Measurements from ENCODE around the gene NACC2. TPM values are rescaled to one million over a fixed set of nuclear protein-coding genes. Genes with fewer than 3 reads are reported as not detected.

NACC2 gene
- total RNA-seq, 1 experiment from 2014 or later, result 22.0 TPM

DNA sequence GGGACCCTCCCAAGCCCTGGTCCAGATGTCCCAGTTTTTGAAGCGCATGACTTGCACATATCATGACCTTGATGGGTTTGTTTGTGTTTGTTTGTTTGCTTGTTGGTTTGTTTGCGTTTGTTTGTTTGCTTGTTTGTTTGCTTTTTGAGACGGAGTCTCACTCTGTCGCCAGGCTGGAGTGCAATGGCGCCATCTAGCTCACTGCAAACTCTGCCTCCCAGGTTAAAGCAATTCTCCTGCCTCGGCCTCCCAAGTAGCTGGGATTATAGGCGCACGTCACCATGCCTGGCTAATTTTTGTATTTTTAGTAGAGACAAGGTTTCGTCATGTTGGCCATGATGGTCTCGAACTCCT, 120.9 kb downstream of the NACC2 start:
- CTCF ChIA-PET, result no interaction called here
- POLR2A ChIA-PET, result no interaction called here
- Mint-ChIP-seq H3K4me3 (ENCODE audit: unreplicated experiment) (no peak overlapping the region), H3K27me3 (ENCODE audit: insufficient read depth, unreplicated experiment) (peaks cover 7% of the 10 kb centered on the region), H3K27ac (ENCODE audit: unreplicated experiment) (no peak overlapping the region), H3K4me1 (ENCODE audit: low read depth, unreplicated experiment) (no peaks in the 10 kb centered on the region), H3K9me3 (ENCODE audit: unreplicated experiment) (no peaks in the 10 kb centered on the region), H3K36me3 (ENCODE audit: insufficient read depth, unreplicated experiment) (no peaks in the 10 kb centered on the region)
- DNase-seq, result no peak
- Histone ChIP-seq H3K9me3 (no peaks in the 10 kb centered on the region), H3K36me3 (ENCODE audit: control insufficient read depth, insufficient read depth, low read length) (no peaks in the 10 kb centered on the region), H3K27me3 (replicated peaks; ENCODE audit: control insufficient read depth, insufficient read depth, low read length) (no peaks in the 10 kb centered on the region), H3K4me1 (no peaks in the 10 kb centered on the region), H3K4me3 (ENCODE audit: low read depth, low read length) (no peak overlapping the region)
- no TSS peak for BruUV-seq (replicated peaks)
- TF ChIP-seq, protein P1, sequence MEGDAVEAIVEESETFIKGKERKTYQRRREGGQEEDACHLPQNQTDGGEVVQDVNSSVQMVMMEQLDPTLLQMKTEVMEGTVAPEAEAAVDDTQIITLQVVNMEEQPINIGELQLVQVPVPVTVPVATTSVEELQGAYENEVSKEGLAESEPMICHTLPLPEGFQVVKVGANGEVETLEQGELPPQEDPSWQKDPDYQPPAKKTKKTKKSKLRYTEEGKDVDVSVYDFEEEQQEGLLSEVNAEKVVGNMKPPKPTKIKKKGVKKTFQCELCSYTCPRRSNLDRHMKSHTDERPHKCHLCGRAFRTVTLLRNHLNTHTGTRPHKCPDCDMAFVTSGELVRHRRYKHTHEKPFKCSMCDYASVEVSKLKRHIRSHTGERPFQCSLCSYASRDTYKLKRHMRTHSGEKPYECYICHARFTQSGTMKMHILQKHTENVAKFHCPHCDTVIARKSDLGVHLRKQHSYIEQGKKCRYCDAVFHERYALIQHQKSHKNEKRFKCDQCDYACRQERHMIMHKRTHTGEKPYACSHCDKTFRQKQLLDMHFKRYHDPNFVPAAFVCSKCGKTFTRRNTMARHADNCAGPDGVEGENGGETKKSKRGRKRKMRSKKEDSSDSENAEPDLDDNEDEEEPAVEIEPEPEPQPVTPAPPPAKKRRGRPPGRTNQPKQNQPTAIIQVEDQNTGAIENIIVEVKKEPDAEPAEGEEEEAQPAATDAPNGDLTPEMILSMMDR (IDR thresholded peaks at IDR 0.05; ENCODE audit: insufficient read depth in 1 of 2, low read depth in 1 of 2, low read length in 1 of 2, severe bottlenecking in 1 of 2, unreplicated experiment in 1 of 2), result no peak
- intact Hi-C loops (cut with micrococcal nuclease; ENCODE audit: unreplicated experiment), result no loop called here

DNA sequence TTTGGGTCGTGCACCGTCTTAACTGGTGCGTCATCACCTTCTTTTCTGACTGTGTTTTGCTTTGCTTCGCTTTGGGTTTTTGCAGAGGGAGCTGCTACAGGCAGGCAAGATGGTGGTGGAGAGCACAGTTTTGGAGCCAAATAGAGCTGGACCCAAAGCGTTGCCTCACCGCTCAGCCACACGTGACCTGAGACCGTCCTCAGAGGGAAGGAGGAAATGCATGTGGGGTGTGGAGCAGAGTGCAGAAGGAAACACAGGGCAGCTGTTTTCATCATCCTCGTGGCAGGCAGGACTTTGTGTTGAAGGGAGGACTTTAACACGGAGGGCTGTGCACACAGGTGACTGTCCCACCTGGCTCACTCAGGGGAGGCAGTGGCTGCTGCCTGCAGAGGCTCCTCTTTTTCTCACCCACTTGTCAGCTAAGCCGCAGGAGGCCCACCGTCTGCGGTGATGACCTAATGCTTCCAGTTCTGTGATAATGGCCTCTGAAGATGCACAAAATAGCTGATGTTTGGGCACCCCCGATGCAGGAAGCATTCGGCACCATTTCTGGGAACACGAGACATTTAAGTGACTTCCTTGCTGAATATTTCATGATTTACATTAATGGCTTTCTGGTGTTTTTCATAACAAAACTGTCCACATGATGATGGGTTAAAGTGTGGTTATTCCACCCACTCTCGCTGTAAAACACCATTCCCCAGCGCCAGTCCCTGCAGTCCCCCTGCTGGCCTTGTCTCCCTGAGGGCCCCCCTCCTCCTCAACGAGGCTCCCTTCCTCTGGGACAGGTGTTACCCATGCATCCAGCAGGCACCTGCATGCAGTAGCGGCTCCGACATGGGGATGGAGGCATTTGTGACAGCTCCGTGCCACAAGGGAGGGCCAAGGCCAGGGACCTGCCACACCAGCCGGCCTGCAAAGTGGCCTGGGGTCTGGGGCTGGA, 121.5 kb downstream of the NACC2 start:
- no peak for DNase-seq
- H3K4me3 ChIP-seq (ENCODE audit: low read depth, low read length), result no peak overlapping the region
- CTCF ChIA-PET, result no interaction called here
- no TSS peak for BruUV-seq (replicated peaks)
- H3K9me3 ChIP-seq, result no peaks in the 10 kb centered on the region
- H3K27me3 ChIP-seq (replicated peaks; ENCODE audit: control insufficient read depth, insufficient read depth, low read length), result no peaks in the 10 kb centered on the region
- POLR2A ChIA-PET, result no interaction called here
- no peaks in the 10 kb centered on the region for H3K36me3 ChIP-seq (ENCODE audit: control insufficient read depth, insufficient read depth, low read length)
- Mint-ChIP-seq H3K27me3 (ENCODE audit: insufficient read depth, unreplicated experiment) (peaks cover 7% of the 10 kb centered on the region), H3K9me3 (ENCODE audit: unreplicated experiment) (no peaks in the 10 kb centered on the region), H3K4me1 (ENCODE audit: low read depth, unreplicated experiment) (no peaks in the 10 kb centered on the region), H3K36me3 (ENCODE audit: insufficient read depth, unreplicated experiment) (no peaks in the 10 kb centered on the region), H3K27ac (ENCODE audit: unreplicated experiment) (no peak overlapping the region), H3K4me3 (ENCODE audit: unreplicated experiment) (no peak overlapping the region)
- TF ChIP-seq, protein P1 (IDR thresholded peaks at IDR 0.05; ENCODE audit: insufficient read depth in 1 of 2, low read depth in 1 of 2, low read length in 1 of 2, severe bottlenecking in 1 of 2, unreplicated experiment in 1 of 2), result no peak
- no peaks in the 10 kb centered on the region for H3K4me1 ChIP-seq
- intact Hi-C loops (cut with micrococcal nuclease; ENCODE audit: unreplicated experiment), result no loop called here

DNA sequence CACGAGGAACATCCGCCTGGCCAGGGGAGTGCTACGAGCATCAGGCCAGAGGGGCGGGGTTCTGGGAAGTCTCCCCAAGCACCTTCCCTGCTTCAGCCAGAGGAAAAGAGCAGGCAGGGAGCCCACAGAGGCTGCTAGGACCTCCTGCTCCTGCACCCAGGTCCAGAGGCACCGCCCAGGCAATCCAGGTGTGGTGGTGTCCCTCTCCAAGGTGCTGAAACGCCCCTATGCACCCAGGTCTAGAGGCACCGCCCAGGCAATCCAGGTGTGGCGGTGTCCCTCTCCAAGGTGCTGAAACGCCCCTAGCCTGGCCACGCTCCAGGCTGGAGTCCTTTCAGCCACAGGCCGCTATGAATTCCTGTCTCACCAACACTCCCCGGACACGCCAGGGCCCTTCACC, 123.2 kb downstream of the NACC2 start:
- CTCF ChIA-PET, result no interaction called here

More for the DNA sequence above, 123.2 kb downstream of the NACC2 start:
- Mint-ChIP-seq H3K27me3 (ENCODE audit: insufficient read depth, unreplicated experiment) (peaks cover 7% of the 10 kb centered on the region), H3K4me1 (ENCODE audit: low read depth, unreplicated experiment) (peaks cover 5% of the 10 kb centered on the region), H3K27ac (ENCODE audit: unreplicated experiment) (no peak overlapping the region), H3K36me3 (ENCODE audit: insufficient read depth, unreplicated experiment) (no peaks in the 10 kb centered on the region), H3K4me3 (ENCODE audit: unreplicated experiment) (no peak overlapping the region), H3K9me3 (ENCODE audit: unreplicated experiment) (no peaks in the 10 kb centered on the region)
- H3K4me1 ChIP-seq, result 0 out of 2 replicates have a peak, but pooled peaks cover 4% of the 10 kb centered on the region
- no peaks in the 10 kb centered on the region for H3K27me3 ChIP-seq (replicated peaks; ENCODE audit: control insufficient read depth, insufficient read depth, low read length)
- intact Hi-C loops (cut with micrococcal nuclease; ENCODE audit: unreplicated experiment), result no loop called here
- H3K36me3 ChIP-seq (ENCODE audit: control insufficient read depth, insufficient read depth, low read length), result no peaks in the 10 kb centered on the region
- H3K9me3 ChIP-seq, result no peaks in the 10 kb centered on the region
- H3K4me3 ChIP-seq (ENCODE audit: low read depth, low read length), result no peak overlapping the region
- TF ChIP-seq, protein P1 (IDR thresholded peaks at IDR 0.05; ENCODE audit: insufficient read depth in 1 of 2, low read depth in 1 of 2, low read length in 1 of 2, severe bottlenecking in 1 of 2, unreplicated experiment in 1 of 2), result no peak
- peak; percentile 94 to 96 for DNase-seq
- POLR2A ChIA-PET, result no interaction called here
- no TSS peak for BruUV-seq (replicated peaks)

All from Caco-2 (cell line).